DOHH2 (cell line): Measurements from ENCODE around the gene TTC33.

Experiments
- CTCF ChIP-seq: fragments of 200-600 bp; sonication (generic); IDR thresholded peaks from one replicate; pipeline ENCODE4 v1.5.1; 2014; ENCODE audit warnings: antibody characterized with exemption, mild to moderate bottlenecking, low read depth, low read length; ENCODE audit not compliant: poor library complexity, severe bottlenecking
- EZH2phosphoT487 ChIP-seq: fragments of 200-600 bp; sonication (generic); IDR thresholded peaks from 2 replicates; pipeline ENCODE4 v1.6.1; 2017; ENCODE audit warnings: borderline replicate concordance, mild to moderate bottlenecking, antibody characterized with exemption, low read length, moderate library complexity, mixed read lengths

- TF ChIP-seq CTCF (no peak), EZH2phosphoT487 (no peak)
Measured at GRCh38 chr5:40502736-40503135, 253.0 kb downstream of the TTC33 start.
